Peyer's patch (tissue), 4 donors: ENCODE measurements around the gene NR2C1. TPM values are rescaled to one million over a fixed set of nuclear protein-coding genes. Genes with fewer than 3 reads are reported as not detected.

ENCODE experiments used
- DNase-seq, 3 donors: peaks; one replicate each; pipeline ENCODE4 v3.0.0-alpha.2; 2017 to 2019
- H3K27ac ChIP-seq, 4 donors: fragments of 200-600 bp; sonication (generic); one replicate each; pipeline ENCODE4 v1.5.1; 2016 to 2019
- H3K27me3 ChIP-seq, 2 donors: fragments of 200-600 bp; sonication (generic); one replicate each; pipeline ENCODE4 v1.5.1; 2019
- H3K36me3 ChIP-seq, 3 donors: fragments of 200-600 bp; sonication (generic); one replicate each; pipeline ENCODE4 v1.5.1; 2016 to 2019
- H3K4me1 ChIP-seq, 4 donors: fragments of 200-600 bp; sonication (generic); one replicate each; pipeline ENCODE4 v1.5.1; 2016 to 2019
- H3K4me3 ChIP-seq, 4 donors: fragments of 200-600 bp; sonication (generic); 1 replicate in 3 of 4; 2 replicates in 1 of 4; pipeline ENCODE4 v1.5.1; 2016 to 2019; ENCODE audit warnings: mild to moderate bottlenecking in 1 of 4
- H3K9me3 ChIP-seq, 4 donors: fragments of 200-600 bp; sonication (generic); one replicate each; pipeline ENCODE4 v1.5.1; 2016 to 2019; ENCODE audit warnings: mild to moderate bottlenecking in 1 of 4
- POLR2A ChIP-seq, 2 donors: fragments of 450-650 bp; IDR thresholded peaks; one replicate each; pipeline ENCODE4 v1.5.1; 2017; ENCODE audit warnings: antibody characterized with exemption in 2 of 2, mild to moderate bottlenecking in 2 of 2, moderate library complexity in 2 of 2
- total RNA-seq, 4 donors: library from RNA; depleted of rRNA; stranded (reverse); fragments of >200 nt; gene quantifications; one replicate each; pipeline ENCODE4 v1.1.0, GENCODE V29; 2016
- TF ChIP-seq, protein P1 (sequence below), 6 experiments: fragments of 450-650 bp in 4 of 6; fragments of 200-600 bp in 2 of 6; sonication (generic) in 1 of 6; IDR thresholded peaks; one replicate each; pipeline ENCODE4 v1.5.1; 2017 to 2019; ENCODE audit warnings: antibody characterized with exemption in 6 of 6, mild to moderate bottlenecking in 3 of 6, moderate library complexity in 1 of 6

NR2C1 gene
- total RNA-seq = 100 to 1,000 TPM in 1 of 4 donors, 10 to 100 TPM in 3; 35.2 to 202 (median 52.5) TPM

DNA sequence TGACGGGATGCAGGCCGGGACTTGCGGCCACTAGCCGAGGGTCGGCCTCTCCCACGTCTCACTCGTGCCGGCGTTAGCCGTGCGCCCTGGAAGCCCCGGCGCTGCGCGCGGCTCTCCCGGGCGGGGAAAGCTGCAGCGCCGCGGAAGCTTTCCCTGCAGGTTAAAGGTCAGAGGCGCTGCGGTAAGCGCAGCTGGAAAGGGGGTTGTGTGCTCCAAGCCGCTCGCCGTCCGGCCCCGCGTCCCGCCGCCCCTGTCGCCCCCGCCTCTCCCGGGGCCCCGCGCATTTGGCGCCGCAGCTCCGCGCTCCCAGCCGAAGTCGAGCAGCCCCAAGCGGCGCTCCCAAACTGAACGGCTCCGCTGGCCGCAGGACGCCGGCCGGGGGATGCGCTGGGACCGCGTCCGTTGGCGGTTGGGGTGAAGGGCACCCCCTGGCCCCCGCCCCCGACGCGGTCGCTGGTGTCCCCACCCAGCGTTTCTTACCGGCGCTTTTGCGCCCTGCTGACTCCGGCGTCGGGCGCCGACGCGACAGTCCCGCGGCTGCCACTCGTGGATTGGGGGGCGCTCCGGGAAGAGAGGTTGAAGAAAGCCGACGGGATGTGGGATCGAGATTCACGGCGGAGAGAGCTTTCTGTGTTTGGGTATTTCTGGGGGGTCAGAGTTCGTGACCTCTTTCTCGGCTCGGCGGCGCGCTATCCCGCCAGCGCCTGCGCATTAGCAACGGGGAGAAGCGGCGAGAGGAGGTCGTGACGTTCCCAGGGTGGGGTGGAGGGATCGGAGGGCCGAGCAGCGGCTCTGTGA is at the start of gene NR2C1:
Gene NR2C1, minus strand, starts transcription at position 719 of the 798 bp plus-strand sequence. CDS start 6,234 bp downstream, outside the sequence.
- Histone ChIP-seq H3K4me3 (peak within 1 kb of the TSS; percentile 55 to 98 (median 91)), H3K36me3 (no peaks in the 10 kb centered on the region), H3K4me1 (peaks cover 0 to 8% (median 0%) of the 10 kb centered on the region in 4 donors), H3K9me3 (no peaks in the 10 kb centered on the region), H3K27me3 (no peaks in the 10 kb centered on the region), H3K27ac (peak within 1 kb of the TSS; percentile 60 to 90 (median 84))
- peak; percentile 86 to 96 (median 89) for DNase-seq
- TF ChIP-seq, protein P1, sequence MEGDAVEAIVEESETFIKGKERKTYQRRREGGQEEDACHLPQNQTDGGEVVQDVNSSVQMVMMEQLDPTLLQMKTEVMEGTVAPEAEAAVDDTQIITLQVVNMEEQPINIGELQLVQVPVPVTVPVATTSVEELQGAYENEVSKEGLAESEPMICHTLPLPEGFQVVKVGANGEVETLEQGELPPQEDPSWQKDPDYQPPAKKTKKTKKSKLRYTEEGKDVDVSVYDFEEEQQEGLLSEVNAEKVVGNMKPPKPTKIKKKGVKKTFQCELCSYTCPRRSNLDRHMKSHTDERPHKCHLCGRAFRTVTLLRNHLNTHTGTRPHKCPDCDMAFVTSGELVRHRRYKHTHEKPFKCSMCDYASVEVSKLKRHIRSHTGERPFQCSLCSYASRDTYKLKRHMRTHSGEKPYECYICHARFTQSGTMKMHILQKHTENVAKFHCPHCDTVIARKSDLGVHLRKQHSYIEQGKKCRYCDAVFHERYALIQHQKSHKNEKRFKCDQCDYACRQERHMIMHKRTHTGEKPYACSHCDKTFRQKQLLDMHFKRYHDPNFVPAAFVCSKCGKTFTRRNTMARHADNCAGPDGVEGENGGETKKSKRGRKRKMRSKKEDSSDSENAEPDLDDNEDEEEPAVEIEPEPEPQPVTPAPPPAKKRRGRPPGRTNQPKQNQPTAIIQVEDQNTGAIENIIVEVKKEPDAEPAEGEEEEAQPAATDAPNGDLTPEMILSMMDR (IDR thresholded peaks at IDR 0.05) = peak in 1 of 6 experiments; percentile 73
- no peak for TF ChIP-seq POLR2A (IDR thresholded peaks at IDR 0.05)

DNA sequence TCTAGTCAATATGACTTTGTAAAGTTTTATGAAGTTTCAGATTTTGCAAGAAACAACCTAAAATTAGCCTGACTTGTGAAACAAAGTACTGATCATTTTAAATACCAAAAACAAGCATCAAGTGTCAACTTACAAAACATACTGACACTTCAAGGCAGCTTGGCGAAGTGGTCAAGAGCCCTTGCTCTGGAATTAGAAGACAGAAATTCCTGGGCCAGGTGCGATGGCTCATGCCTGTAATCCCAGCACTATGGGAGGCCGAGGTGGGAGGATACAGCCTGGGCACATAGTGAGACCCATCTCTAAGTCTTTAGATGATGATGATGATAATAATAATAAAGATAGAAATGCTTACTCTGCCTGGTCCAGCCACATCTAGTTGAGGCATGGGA is 45.4 kb upstream of the NR2C1 start:
- no peak for TF ChIP-seq POLR2A (IDR thresholded peaks at IDR 0.05)
- TF ChIP-seq, protein P1 (IDR thresholded peaks at IDR 0.05) = no peak
- no peak overlapping the region for H3K27ac ChIP-seq
- H3K4me1 ChIP-seq = peaks cover 0 to 8% (median 0%) of the 10 kb centered on the region in 4 donors
- H3K9me3 ChIP-seq = no peaks in the 10 kb centered on the region
- H3K27me3 ChIP-seq = no peaks in the 10 kb centered on the region
- no peak for DNase-seq
- no peak overlapping the region for H3K4me3 ChIP-seq
- peaks cover 0 to 1% (median 0%) of the 10 kb centered on the region in 3 donors for H3K36me3 ChIP-seq

DNA sequence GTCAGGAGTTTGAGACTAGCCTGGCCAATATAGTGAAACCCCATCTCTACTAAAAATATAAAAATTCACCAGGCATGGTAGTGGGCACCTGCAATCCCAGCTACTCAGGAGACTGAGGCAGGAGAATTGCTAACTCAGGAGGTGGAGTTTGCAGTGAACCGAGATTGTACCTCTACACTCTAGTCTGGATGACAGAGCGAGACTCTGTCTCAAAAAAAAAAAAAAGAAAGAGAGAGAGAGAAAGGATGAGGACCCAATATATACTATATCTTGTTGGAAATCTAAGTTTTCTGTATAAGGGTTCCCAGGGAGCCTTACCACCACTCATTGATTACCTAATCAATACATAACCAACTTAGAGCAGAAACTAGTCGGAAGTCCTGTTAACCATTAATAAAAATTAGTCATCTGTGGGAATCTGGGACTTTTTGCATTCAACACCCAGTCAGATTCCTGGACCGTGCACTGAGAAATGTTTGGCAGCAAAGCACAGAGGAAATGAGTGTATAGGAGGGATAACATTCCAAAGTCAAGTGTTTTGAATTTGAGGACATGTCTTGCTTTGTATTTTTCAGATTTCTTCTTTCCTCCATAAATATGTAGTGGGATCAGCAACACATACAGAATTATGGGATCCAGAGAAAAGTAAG is 44.8 kb upstream of the NR2C1 start:
- Histone ChIP-seq H3K27me3 (no peaks in the 10 kb centered on the region), H3K36me3 (peaks cover 0 to 6% (median 0%) of the 10 kb centered on the region in 3 donors), H3K4me1 (peaks cover 0 to 8% (median 0%) of the 10 kb centered on the region in 4 donors), H3K4me3 (no peak overlapping the region), H3K27ac (no peak overlapping the region), H3K9me3 (no peaks in the 10 kb centered on the region)
- TF ChIP-seq, protein P1 (IDR thresholded peaks at IDR 0.05) = no peak
- no peak for TF ChIP-seq POLR2A (IDR thresholded peaks at IDR 0.05)
- DNase-seq = no peak

DNA sequence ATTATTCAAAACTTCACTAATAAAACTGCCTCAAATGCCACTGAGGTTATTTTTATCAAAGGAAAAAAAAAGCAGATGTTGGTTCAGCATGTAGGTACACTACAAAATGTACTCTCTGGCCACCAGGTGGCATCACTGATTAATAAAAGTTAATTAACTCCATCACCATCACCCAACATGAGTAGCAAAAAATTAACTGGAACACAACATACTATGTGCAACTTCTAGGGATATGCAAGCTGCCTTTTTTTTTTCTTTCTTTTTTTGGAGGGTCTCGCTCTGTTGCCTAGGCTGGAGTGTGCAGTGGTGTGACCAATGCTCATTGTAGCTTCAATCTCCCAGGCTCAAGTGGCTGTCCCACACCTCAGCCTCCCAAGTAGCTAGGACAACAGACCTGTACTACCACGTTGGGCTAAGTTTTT is 43.8 kb upstream of the NR2C1 start:
- Histone ChIP-seq H3K4me1 (peaks cover 0 to 8% (median 0%) of the 10 kb centered on the region in 4 donors), H3K4me3 (no peak overlapping the region), H3K27ac (no peak overlapping the region), H3K9me3 (no peaks in the 10 kb centered on the region), H3K36me3 (peaks cover 0 to 16% (median 0%) of the 10 kb centered on the region in 3 donors), H3K27me3 (no peaks in the 10 kb centered on the region)
- peak in 2 of 3 donors; percentile 69 to 84 for DNase-seq
- TF ChIP-seq, protein P1 (IDR thresholded peaks at IDR 0.05) = peak; percentile 57 to 95 (median 90)
- no peak for TF ChIP-seq POLR2A (IDR thresholded peaks at IDR 0.05)

DNA sequence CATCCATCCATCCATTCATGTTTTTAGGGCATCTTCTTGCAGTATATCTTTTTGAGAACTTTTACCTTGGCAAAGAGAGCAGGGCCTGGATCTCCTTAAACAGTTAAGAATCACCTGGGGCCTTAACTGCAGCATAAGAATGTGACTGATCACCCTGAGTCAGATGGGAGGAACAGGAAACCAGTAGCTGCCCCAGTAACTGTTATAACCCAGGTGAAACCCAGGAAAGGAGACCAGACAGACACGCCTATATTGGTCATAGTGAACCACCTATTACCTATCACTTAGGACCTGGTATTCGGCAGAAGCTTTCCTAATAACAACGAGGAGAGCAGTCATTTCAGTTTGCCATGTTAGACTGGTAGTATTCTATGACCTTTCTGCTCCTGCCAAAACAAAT is 43.4 kb upstream of the NR2C1 start:
- no peak for DNase-seq
- TF ChIP-seq, protein P1 (IDR thresholded peaks at IDR 0.05) = no peak
- no peak for TF ChIP-seq POLR2A (IDR thresholded peaks at IDR 0.05)
- Histone ChIP-seq H3K9me3 (no peaks in the 10 kb centered on the region), H3K36me3 (peaks cover 0 to 20% (median 0%) of the 10 kb centered on the region in 3 donors), H3K4me1 (peaks cover 0 to 8% (median 0%) of the 10 kb centered on the region in 4 donors), H3K27me3 (no peaks in the 10 kb centered on the region), H3K27ac (peak overlapping the region in 1 of 4 donors; percentile 10), H3K4me3 (no peak overlapping the region)
